GM18499 (cell line): ENCODE data around the gene DIP2B.
"Not testable (repeated sequence)": the region's sequence is repeated elsewhere in the genome, so short reads cannot be mapped to it uniquely, and the experiment has no call there.

Source experiments
- ATAC-seq: cut with Tn5 transposase; IDR thresholded peaks from one replicate; pipeline ENCODE4 v1.9.1; 2021; ENCODE audit warnings: moderate number of reproducible peaks; ENCODE audit not compliant: insufficient read depth, unreplicated experiment

DIP2B gene

GRCh38 chr12:50520416-50521207 lies 15.8 kb downstream of the DIP2B start:
- no peak for ATAC-seq

GRCh38 chr12:50521781-50522180 lies 17.0 kb downstream of the DIP2B start:
- ATAC-seq, result not testable (repeated sequence)

GRCh38 chr12:50523772-50524171 lies 19.0 kb downstream of the DIP2B start:
- no peak for ATAC-seq

- ATAC-seq, result no peak
Observed at GRCh38 chr12:50524621-50525020, 19.8 kb downstream of the DIP2B start.

- ATAC-seq, result no peak
Observed at GRCh38 chr12:50525422-50525821, 20.6 kb downstream of the DIP2B start.

GRCh38 chr12:50527359-50527726 lies 22.6 kb downstream of the DIP2B start:
- no peak for ATAC-seq

GRCh38 chr12:50528800-50529199 lies 24.0 kb downstream of the DIP2B start:
- no peak for ATAC-seq

- no peak for ATAC-seq
Observed at GRCh38 chr12:50529345-50529744, 24.6 kb downstream of the DIP2B start.

- no peak for ATAC-seq
Observed at GRCh38 chr12:50530532-50530931, 25.7 kb downstream of the DIP2B start.

- ATAC-seq, result no peak
Observed at GRCh38 chr12:50533203-50533584, 28.4 kb downstream of the DIP2B start.

- ATAC-seq, result no peak
Observed at GRCh38 chr12:50533971-50534370, 29.2 kb downstream of the DIP2B start.

- ATAC-seq, result no peak
Observed at GRCh38 chr12:50536831-50537537, 32.2 kb downstream of the DIP2B start.

- no peak for ATAC-seq
Observed at GRCh38 chr12:50537538-50537919, 32.7 kb downstream of the DIP2B start.

- no peak for ATAC-seq
Observed at GRCh38 chr12:50538182-50538581, 33.4 kb downstream of the DIP2B start.

- no peak for ATAC-seq
Observed at GRCh38 chr12:50541139-50541538, 36.4 kb downstream of the DIP2B start.

GRCh38 chr12:50542448-50542847 lies 37.7 kb downstream of the DIP2B start:
- ATAC-seq, result peak; percentile 56

- not testable (repeated sequence) for ATAC-seq
Observed at GRCh38 chr12:50543188-50543587, 38.4 kb downstream of the DIP2B start.

- ATAC-seq, result no peak
Observed at GRCh38 chr12:50545213-50545612, 40.4 kb downstream of the DIP2B start.

GRCh38 chr12:50545786-50546185 lies 41.0 kb downstream of the DIP2B start:
- ATAC-seq, result no peak

- ATAC-seq, result no peak
Observed at GRCh38 chr12:50546441-50547318, 41.9 kb downstream of the DIP2B start.

- ATAC-seq, result no peak
Observed at GRCh38 chr12:50547742-50548141, 43.0 kb downstream of the DIP2B start.
